ENCODE results near the gene RANBP17.
"Not testable (repeated sequence)": the region's sequence is repeated elsewhere in the genome, so short reads cannot be mapped to it uniquely, and the experiment has no call there.

- not testable (repeated sequence) for TF ChIP-seq CTCF (IDR thresholded peaks at IDR 0.05; ENCODE audit: low read depth, low read length, poor library complexity, severe bottlenecking); EZH2phosphoT487 (IDR thresholded peaks at IDR 0.05; ENCODE audit: borderline replicate concordance, low read length)
Observed at GRCh38 chr5:170935534-170936218, 73.9 kb downstream of the RANBP17 start.

All from DOHH2 (cell line).